ENCODE data around the gene ADARB2.
"Not testable (repeated sequence)": the region's sequence is repeated elsewhere in the genome, so short reads cannot be mapped to it uniquely, and the experiment has no call there.

Gene ADARB2

DNA sequence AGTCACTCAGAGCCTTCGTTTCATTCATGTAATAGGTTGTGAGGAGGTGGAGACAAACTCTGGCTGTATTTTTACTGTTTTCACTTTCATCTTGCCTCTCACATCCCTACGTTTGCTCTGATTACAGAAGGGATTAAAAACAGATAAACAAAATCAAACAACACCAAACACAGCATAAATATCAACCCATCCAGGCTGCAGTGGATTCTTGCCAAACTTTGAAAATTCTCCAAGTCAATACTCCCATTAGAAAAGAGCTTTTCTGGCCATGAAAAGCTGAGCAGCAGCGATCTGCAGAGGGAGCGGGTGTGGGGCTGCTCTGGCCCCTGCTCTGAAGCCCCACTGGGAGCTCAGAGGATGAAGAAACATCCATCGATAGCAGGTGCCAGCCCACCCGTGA is 397.9 kb downstream of the ADARB2 start:
- Mint-ChIP-seq H3K4me1 (no peaks in the 10 kb centered on the region), H3K9me3 (no peaks in the 10 kb centered on the region), H3K4me3 (no peak overlapping the region), H3K27me3 (peaks cover 2% of the 10 kb centered on the region), H3K27ac (no peak overlapping the region), H3K36me3 (ENCODE audit: low read depth) (no peaks in the 10 kb centered on the region)
- DNase-seq (no peak), ATAC-seq (no peak)

- Mint-ChIP-seq H3K27me3 (peaks cover 2% of the 10 kb centered on the region), H3K4me1 (no peaks in the 10 kb centered on the region), H3K4me3 (no peak overlapping the region), H3K36me3 (ENCODE audit: low read depth) (no peaks in the 10 kb centered on the region), H3K9me3 (no peaks in the 10 kb centered on the region), H3K27ac (no peak overlapping the region)
- ATAC-seq (no peak), DNase-seq (no peak)
Measured at GRCh38 chr10:1335642-1336041, 401.7 kb downstream of the ADARB2 start.

DNA sequence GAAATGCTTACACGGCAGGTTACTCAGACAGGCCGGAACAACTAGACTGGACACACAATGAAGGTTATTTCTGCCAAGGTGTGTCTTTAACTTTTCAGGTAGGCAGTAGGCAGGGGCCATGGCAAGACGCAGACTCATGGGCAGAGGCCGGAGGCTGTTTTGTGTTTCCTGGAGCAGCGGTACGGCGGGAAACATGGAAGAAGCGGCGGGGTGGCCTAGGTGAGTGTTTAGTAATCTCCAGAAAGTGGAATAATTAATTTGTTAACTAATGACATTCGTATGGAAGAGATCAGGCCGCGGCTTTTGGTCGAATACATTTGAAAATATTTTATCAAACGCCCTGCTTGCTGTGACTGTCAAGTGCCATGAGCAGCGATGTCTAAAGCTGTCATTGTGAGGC is 403.3 kb downstream of the ADARB2 start:
- Mint-ChIP-seq H3K27ac (no peak overlapping the region), H3K36me3 (ENCODE audit: low read depth) (no peaks in the 10 kb centered on the region), H3K27me3 (peaks cover 4% of the 10 kb centered on the region), H3K9me3 (no peaks in the 10 kb centered on the region), H3K4me1 (no peaks in the 10 kb centered on the region), H3K4me3 (no peak overlapping the region)
- DNase-seq (no peak), ATAC-seq (no peak)

GRCh38 chr10:1331560-1331959 is 405.8 kb downstream of the ADARB2 start:
- DNase-seq (no peak), ATAC-seq (no peak)
- Mint-ChIP-seq H3K27ac (no peak overlapping the region), H3K4me3 (no peak overlapping the region), H3K36me3 (ENCODE audit: low read depth) (no peaks in the 10 kb centered on the region), H3K27me3 (peaks cover 4% of the 10 kb centered on the region), H3K9me3 (no peaks in the 10 kb centered on the region), H3K4me1 (no peaks in the 10 kb centered on the region)

GRCh38 chr10:1329622-1330021 is 407.7 kb downstream of the ADARB2 start:
- Mint-ChIP-seq H3K4me1 (no peaks in the 10 kb centered on the region), H3K27ac (no peak overlapping the region), H3K4me3 (no peak overlapping the region), H3K27me3 (peaks cover 5% of the 10 kb centered on the region), H3K36me3 (ENCODE audit: low read depth) (no peaks in the 10 kb centered on the region), H3K9me3 (no peaks in the 10 kb centered on the region)
- no peak for DNase-seq
- no peak for ATAC-seq

GRCh38 chr10:1328981-1329614 is 408.2 kb downstream of the ADARB2 start:
- H3K27ac Mint-ChIP-seq, result no peak overlapping the region
- no peaks in the 10 kb centered on the region for H3K4me1 Mint-ChIP-seq
- ATAC-seq (no peak), DNase-seq (no peak)
- H3K4me3 Mint-ChIP-seq, result no peak overlapping the region
- no peaks in the 10 kb centered on the region for H3K9me3 Mint-ChIP-seq
- H3K27me3 Mint-ChIP-seq, result peaks cover 5% of the 10 kb centered on the region
- H3K36me3 Mint-ChIP-seq (ENCODE audit: low read depth), result no peaks in the 10 kb centered on the region

DNA sequence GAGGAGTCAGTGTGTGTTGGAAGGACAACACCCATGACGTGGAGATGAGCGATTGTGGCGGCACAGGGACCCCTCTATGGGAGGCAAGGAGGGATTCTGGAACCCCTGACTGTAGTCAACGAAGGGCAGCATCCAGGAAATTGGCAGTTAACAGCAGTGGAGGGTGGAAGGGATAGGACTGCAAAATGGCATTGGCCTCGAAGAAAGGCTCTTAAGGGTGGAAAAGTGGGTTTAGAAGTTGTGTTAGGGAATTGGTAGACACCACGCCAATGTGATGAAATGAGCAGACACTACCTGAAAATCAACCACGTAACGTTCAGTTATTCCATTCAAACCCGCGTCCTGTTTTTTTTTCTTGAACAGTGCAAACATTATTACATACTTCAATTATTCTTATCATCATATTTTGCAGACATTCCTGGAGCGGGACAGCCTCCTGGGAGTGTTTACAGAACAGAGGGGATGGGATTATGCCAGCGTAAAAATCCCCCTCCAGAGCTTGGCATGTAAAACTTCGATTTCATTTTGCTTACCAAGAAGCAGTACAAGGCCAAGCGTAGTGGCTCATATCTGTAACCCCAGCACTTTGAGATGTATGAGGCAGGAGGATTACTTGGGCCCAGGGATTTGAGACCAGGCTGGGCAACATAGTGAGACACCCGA is 409.0 kb downstream of the ADARB2 start:
- no peak overlapping the region for H3K27ac Mint-ChIP-seq
- H3K4me3 Mint-ChIP-seq, result no peak overlapping the region
- ATAC-seq, result no peak
- H3K4me1 Mint-ChIP-seq, result peaks cover 2% of the 10 kb centered on the region
- no peaks in the 10 kb centered on the region for H3K36me3 Mint-ChIP-seq (ENCODE audit: low read depth)
- DNase-seq, result no peak
- H3K27me3 Mint-ChIP-seq, result peaks cover 12% of the 10 kb centered on the region
- H3K9me3 Mint-ChIP-seq, result no peaks in the 10 kb centered on the region

- Mint-ChIP-seq H3K4me1 (peaks cover 2% of the 10 kb centered on the region), H3K36me3 (ENCODE audit: low read depth) (no peaks in the 10 kb centered on the region), H3K27me3 (peaks cover 17% of the 10 kb centered on the region), H3K4me3 (no peak overlapping the region), H3K9me3 (no peaks in the 10 kb centered on the region), H3K27ac (no peak overlapping the region)
- no peak for ATAC-seq
- DNase-seq, result no peak
Measured at GRCh38 chr10:1327759-1328158, 409.6 kb downstream of the ADARB2 start.

GRCh38 chr10:1326514-1326913 is 410.8 kb downstream of the ADARB2 start:
- not testable (repeated sequence) for H3K4me3 Mint-ChIP-seq; H3K4me1 Mint-ChIP-seq; H3K27ac Mint-ChIP-seq; H3K9me3 Mint-ChIP-seq; ATAC-seq; DNase-seq; H3K36me3 Mint-ChIP-seq (ENCODE audit: low read depth)
- peaks cover 22% of the 10 kb centered on the region for H3K27me3 Mint-ChIP-seq

DNA sequence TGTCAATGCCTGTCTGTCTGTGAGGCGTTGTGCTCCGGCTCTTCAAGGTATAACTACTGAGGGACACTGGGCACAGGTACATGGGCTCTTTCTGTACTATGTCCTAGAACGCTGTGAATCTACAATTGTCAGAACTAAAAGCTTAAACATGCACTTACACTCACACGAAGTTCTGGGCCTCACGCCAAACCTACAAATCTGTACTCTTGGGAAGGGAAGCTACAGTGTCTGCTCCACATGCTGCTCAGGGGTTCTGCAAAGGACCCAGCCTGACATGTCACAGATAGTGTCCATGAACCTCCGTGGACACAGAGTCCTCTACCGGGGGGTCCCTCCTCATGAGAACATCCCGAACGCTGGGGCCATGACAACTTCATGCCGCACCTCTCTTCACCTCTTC is 412.4 kb downstream of the ADARB2 start:
- no peak overlapping the region for H3K4me3 Mint-ChIP-seq
- no peak for ATAC-seq

GRCh38 chr10:1323951-1324350 is 413.4 kb downstream of the ADARB2 start:
- DNase-seq, result no peak
- Mint-ChIP-seq H3K27me3 (peaks cover 25% of the 10 kb centered on the region), H3K9me3 (no peaks in the 10 kb centered on the region), H3K4me3 (no peak overlapping the region), H3K4me1 (peaks cover 2% of the 10 kb centered on the region), H3K36me3 (ENCODE audit: low read depth) (no peaks in the 10 kb centered on the region), H3K27ac (no peak overlapping the region)
- ATAC-seq, result peak; percentile 65

More for the DNA sequence above, 412.4 kb downstream of the ADARB2 start:
- no peak for DNase-seq
- peaks cover 2% of the 10 kb centered on the region for H3K4me1 Mint-ChIP-seq
- peaks cover 27% of the 10 kb centered on the region for H3K27me3 Mint-ChIP-seq
- H3K9me3 Mint-ChIP-seq, result no peaks in the 10 kb centered on the region
- H3K36me3 Mint-ChIP-seq (ENCODE audit: low read depth), result no peaks in the 10 kb centered on the region
- no peak overlapping the region for H3K27ac Mint-ChIP-seq

DNA sequence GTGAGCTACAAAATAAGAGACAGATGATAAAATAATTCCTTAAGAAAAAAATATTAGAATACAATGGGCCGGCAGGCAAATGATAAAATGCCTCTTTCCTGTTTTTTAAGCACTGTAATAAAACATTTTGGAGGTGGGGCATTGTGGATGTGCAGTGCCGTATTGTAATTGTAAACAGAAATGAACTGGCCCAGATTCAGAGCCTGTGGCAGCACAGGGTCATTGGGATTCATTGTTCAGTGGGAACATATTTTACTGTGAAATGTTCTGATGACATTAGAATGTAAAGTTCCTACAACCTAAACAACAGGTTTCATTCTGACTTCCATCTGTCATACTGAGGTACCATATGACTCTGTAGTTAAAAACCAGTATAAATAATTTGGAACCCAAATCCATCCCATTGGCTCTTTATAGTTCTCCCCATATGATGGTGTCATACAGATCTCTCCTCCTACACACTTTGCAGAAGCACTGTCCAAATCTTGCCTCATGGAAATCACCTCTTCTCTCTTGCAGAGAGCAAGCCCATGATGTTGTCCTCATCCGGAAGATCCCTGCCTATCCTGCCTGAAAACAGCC is 416.5 kb downstream of the ADARB2 start:
- H3K36me3 Mint-ChIP-seq (ENCODE audit: low read depth), result no peaks in the 10 kb centered on the region
- H3K27me3 Mint-ChIP-seq, result peaks cover 28% of the 10 kb centered on the region
- ATAC-seq, result peak; percentile 52
- no peaks in the 10 kb centered on the region for H3K9me3 Mint-ChIP-seq
- no peak overlapping the region for H3K4me3 Mint-ChIP-seq
- peaks cover 2% of the 10 kb centered on the region for H3K4me1 Mint-ChIP-seq
- H3K27ac Mint-ChIP-seq, result no peak overlapping the region
- no peak for DNase-seq

- DNase-seq (no peak), ATAC-seq (no peak)
- Mint-ChIP-seq H3K4me3 (no peak overlapping the region), H3K9me3 (no peaks in the 10 kb centered on the region), H3K36me3 (ENCODE audit: low read depth) (no peaks in the 10 kb centered on the region), H3K27ac (no peak overlapping the region), H3K27me3 (peaks cover 13% of the 10 kb centered on the region), H3K4me1 (no peaks in the 10 kb centered on the region)
Measured at GRCh38 chr10:1316809-1317143, 420.5 kb downstream of the ADARB2 start.

DNA sequence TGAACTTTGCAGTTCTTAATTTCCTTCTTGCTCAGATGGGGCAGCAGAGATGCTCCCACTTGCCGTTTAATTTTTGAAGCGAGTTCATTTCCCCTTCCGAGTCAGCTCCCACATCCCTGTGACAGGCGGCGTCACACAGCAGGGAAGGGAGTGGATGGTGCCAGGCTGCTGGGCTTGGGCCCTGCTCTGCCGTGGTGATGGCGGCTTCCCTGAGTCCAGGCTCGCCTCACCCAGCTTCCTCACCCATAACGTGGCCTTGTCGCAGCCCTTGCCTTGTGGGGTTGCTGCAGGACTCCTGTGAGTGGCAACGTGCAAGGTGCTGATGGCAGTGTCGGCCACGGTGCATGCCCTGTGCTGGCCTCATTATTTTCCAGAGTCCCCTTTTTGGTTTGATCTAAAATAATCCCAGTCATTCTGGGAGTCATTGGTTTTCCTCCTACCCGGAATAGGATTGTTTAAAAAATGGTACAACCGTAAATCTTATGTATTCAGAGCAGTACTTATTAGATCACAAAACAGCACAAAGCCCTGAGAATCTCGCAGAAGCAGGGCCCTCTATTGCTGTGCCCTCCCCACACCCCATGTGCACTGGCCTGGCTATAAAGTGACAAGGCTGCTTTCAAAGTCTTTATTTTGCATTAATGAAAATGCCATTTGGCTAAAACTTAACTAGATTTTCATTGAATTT is 421.1 kb downstream of the ADARB2 start:
- DNase-seq (no peak), ATAC-seq (no peak)
- Mint-ChIP-seq H3K27ac (no peak overlapping the region), H3K36me3 (ENCODE audit: low read depth) (no peaks in the 10 kb centered on the region), H3K4me3 (no peak overlapping the region), H3K27me3 (peaks cover 10% of the 10 kb centered on the region), H3K4me1 (no peaks in the 10 kb centered on the region), H3K9me3 (no peaks in the 10 kb centered on the region)

DNA sequence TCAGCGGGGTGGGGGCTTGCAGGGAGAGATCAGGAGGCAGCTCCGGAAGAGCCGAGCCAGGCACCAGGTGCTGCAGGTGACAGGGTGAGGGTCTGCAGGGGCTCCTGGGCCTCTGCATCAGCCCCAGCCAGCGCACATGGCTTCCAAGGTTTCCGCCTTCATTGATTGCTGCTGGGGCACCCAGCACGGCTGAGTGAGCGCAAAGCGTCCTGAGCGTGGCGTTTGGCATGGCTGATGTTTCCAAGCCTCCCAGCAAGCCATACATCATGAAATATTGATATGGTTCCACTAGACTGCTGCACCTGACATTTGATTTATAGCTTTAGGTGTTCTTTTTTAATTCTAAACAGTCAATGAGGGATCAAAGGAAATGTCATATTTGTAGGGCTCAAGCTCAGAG is 422.1 kb downstream of the ADARB2 start:
- Mint-ChIP-seq H3K27ac (no peak overlapping the region), H3K9me3 (no peaks in the 10 kb centered on the region), H3K4me1 (no peaks in the 10 kb centered on the region), H3K27me3 (peaks cover 7% of the 10 kb centered on the region), H3K36me3 (ENCODE audit: low read depth) (no peaks in the 10 kb centered on the region), H3K4me3 (no peak overlapping the region)
- DNase-seq, result no peak
- ATAC-seq, result no peak

Data from activated naive CD8-positive, alpha-beta T cell treated with anti-CD3 and anti-CD28 coated beads, Interleukin-2, amount 50 U/mL, for 24 hours (primary cell).